DND-41 (cell line): Measurements from ENCODE around the gene CLDN7.
A peak's percentile ranks its signal among the peaks of the same experiment; 100 is the strongest.

Source experiments
- EZH2 ChIP-seq: IDR thresholded peaks from 3 replicates; pipeline ENCODE4 v1.6.1; 2012; ENCODE audit warnings: borderline replicate concordance, low read depth, mild to moderate bottlenecking, moderate library complexity, low read length, inconsistent platforms; ENCODE audit not compliant: severe bottlenecking
- TF ChIP-seq, protein P1 (sequence below): IDR thresholded peaks from 2 replicates; pipeline ENCODE4 v1.5.1; 2012; ENCODE audit warnings: borderline replicate concordance, low read length, moderate library complexity, mild to moderate bottlenecking; ENCODE audit not compliant: poor library complexity, severe bottlenecking; ENCODE audit errors: extremely low read depth

DNA sequence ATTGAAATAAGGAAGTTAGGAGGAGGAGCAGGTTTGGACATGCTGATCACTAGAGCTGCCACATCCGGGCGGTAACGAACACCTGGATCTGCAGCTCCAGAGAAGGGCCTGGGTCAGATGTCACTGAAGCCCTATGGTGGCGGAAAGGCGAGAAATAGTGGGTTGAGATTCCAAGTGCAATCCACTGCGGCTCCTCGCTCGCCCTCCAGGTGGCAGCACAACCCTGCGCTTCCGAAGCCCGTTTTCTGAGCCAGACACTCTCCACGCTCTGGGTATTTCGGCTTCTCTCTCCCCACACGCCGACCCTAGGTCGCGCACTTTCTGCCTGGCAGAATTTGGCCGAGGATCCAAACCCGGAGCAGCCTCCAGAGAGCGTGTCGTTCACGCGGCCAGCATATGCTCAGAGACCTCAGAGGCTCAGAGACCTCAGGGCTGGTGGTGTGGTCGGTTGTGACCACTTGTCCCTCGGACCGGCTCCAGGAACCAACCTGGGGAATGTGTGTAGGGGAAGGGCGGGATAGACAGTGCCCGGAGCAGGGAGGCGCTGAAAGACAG, 18.3 kb upstream of the CLDN7 start:
- TF ChIP-seq, protein P1, sequence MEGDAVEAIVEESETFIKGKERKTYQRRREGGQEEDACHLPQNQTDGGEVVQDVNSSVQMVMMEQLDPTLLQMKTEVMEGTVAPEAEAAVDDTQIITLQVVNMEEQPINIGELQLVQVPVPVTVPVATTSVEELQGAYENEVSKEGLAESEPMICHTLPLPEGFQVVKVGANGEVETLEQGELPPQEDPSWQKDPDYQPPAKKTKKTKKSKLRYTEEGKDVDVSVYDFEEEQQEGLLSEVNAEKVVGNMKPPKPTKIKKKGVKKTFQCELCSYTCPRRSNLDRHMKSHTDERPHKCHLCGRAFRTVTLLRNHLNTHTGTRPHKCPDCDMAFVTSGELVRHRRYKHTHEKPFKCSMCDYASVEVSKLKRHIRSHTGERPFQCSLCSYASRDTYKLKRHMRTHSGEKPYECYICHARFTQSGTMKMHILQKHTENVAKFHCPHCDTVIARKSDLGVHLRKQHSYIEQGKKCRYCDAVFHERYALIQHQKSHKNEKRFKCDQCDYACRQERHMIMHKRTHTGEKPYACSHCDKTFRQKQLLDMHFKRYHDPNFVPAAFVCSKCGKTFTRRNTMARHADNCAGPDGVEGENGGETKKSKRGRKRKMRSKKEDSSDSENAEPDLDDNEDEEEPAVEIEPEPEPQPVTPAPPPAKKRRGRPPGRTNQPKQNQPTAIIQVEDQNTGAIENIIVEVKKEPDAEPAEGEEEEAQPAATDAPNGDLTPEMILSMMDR: peak; percentile 90
- peak; percentile 65 for TF ChIP-seq EZH2
